OCI-LY3 (cell line): Measurements from ENCODE around the gene TXNL4A.

Experiments used
- EZH2phosphoT487 ChIP-seq: fragments of 200-600 bp; shearing (Covaris generic); IDR thresholded peaks from 2 replicates; pipeline ENCODE4 v1.6.1; 2018; ENCODE audit warnings: antibody characterized with exemption, mixed run types, low read depth
- TF ChIP-seq, protein P1 (sequence below): fragments of 200-600, 300-600 bp; sonication (generic); IDR thresholded peaks from 2 replicates; pipeline ENCODE4 v1.5.1; 2014; ENCODE audit warnings: antibody characterized with exemption, low read length, low read depth

DNA sequence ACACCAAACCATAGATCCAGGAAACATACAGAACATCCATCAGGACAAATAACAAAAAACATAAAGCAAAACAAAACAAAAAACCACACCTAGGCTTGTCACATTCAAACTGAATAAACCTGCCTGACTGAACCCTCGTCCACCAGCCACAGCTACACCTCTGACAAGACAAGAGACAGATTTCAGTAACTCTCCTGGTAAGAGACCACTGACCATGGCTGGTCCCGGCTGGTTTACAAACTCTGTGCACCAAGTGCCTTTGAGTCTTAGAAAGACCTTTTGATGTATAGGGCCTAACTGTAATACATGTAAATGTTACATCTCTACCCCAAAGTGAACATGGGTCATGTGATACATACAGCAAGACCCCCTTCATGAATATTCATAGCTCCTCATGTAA is 32.1 kb downstream of the TXNL4A start:
- TF ChIP-seq, protein P1, sequence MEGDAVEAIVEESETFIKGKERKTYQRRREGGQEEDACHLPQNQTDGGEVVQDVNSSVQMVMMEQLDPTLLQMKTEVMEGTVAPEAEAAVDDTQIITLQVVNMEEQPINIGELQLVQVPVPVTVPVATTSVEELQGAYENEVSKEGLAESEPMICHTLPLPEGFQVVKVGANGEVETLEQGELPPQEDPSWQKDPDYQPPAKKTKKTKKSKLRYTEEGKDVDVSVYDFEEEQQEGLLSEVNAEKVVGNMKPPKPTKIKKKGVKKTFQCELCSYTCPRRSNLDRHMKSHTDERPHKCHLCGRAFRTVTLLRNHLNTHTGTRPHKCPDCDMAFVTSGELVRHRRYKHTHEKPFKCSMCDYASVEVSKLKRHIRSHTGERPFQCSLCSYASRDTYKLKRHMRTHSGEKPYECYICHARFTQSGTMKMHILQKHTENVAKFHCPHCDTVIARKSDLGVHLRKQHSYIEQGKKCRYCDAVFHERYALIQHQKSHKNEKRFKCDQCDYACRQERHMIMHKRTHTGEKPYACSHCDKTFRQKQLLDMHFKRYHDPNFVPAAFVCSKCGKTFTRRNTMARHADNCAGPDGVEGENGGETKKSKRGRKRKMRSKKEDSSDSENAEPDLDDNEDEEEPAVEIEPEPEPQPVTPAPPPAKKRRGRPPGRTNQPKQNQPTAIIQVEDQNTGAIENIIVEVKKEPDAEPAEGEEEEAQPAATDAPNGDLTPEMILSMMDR, result no peak
- TF ChIP-seq EZH2phosphoT487, result no peak
